Measurements from ENCODE around the gene ARMC2. TPM values are rescaled to one million over a fixed set of nuclear protein-coding genes. Genes with fewer than 3 reads are reported as not detected.
A peak's percentile ranks its signal among the peaks of the same experiment; 100 is the strongest.

ARMC2 gene
- total and polyA plus RNA-seq, 2 of the 4 experiments (the other 2 are of a cell fraction): 0.72 to 3.9 TPM

DNA sequence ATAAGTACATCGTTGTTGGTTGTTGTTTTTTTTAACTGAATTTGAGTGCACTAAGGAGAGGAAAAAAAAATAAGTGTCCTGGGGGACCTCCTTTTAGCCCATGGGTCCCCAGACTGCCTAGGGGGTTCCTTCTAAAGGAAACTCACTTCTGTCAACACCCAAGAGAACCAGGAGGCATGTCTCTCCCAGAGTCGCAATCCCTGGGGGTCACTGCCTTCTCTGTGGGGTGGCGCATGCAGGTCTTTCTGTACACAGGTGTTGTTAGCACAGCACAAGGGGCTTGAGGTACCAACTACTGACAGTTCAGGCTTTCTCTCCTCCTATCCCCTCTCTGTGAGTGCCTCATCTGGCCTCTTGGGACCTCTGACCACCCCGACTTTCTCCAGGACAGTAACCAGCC, 7.3 kb upstream of the ARMC2 start:
- Histone ChIP-seq H3K79me1 (ENCODE audit: low read depth in 1 of 2, low read length in 2 of 2) (no peaks in the 10 kb centered on the region), H2BK15ac (ENCODE audit: low read depth, low read length) (no peak overlapping the region), H3K9me3 (ENCODE audit: control insufficient read depth, insufficient read depth, low read length) (no peaks in the 10 kb centered on the region), H4K20me1 (ENCODE audit: insufficient read depth, low read length) (no peaks in the 10 kb centered on the region), H3K14ac (replicated peaks; ENCODE audit: low read depth, low read length) (no peak overlapping the region), H4K8ac (ENCODE audit: low read depth in 2 of 2, low read length in 2 of 2) (no peak overlapping the region), H3K4me3 (ENCODE audit: insufficient read depth, low read depth, low read length) (no peak overlapping the region), H3K27ac (ENCODE audit: insufficient read depth, low read length) (no peak overlapping the region), H2AK9ac (replicated peaks; ENCODE audit: low read depth, low read length, poor library complexity) (no peak overlapping the region), H2AK5ac (ENCODE audit: low read depth, low read length) (no peak overlapping the region), H3K4me2 (ENCODE audit: low read depth, low read length) (no peak overlapping the region), H2AFZ (replicated peaks; ENCODE audit: low read length, poor library complexity) (peak overlapping the region; percentile 5), H4K91ac (ENCODE audit: insufficient read depth, low read depth, low read length) (no peak overlapping the region), H3K9ac (ENCODE audit: low read depth, low read length) (no peak overlapping the region), H3K18ac (ENCODE audit: low read depth, low read length) (no peak overlapping the region), H3K4me1 (ENCODE audit: control insufficient read depth, insufficient read depth, low read length) (peaks cover 6% of the 10 kb centered on the region; the same call in 1 of the 2 replicates), H3K36me3 (ENCODE audit: control insufficient read depth, insufficient read depth, low read length) (no peaks in the 10 kb centered on the region), H2BK5ac (ENCODE audit: low read depth, low read length, poor library complexity, severe bottlenecking) (no peak overlapping the region), H3K9me1 (ENCODE audit: insufficient read depth, low read length) (no peaks in the 10 kb centered on the region), H4K5ac (ENCODE audit: low read depth, low read length) (no peak overlapping the region), H3K23ac (ENCODE audit: low read depth, low read length) (no peak overlapping the region; the same call in 1 of the 2 replicates), H3K4ac (ENCODE audit: low read depth, low read length) (no peak overlapping the region), H3K27me3 (ENCODE audit: control insufficient read depth, insufficient read depth, low read length) (no peaks in the 10 kb centered on the region; the same call in none of the 2 replicates), H3K56ac (ENCODE audit: extremely low read depth, insufficient read depth, low read length) (no peak overlapping the region), H2BK120ac (ENCODE audit: low read depth, low read length) (no peak overlapping the region), H2BK20ac (ENCODE audit: low read depth, low read length) (no peak overlapping the region)
- no TSS peak for BruUV-seq (replicated peaks)
- dilution Hi-C loops (cut with HindIII; ENCODE audit: low sequenced_read_pairs, unreplicated experiment) (no loop called here), intact Hi-C loops (cut with micrococcal nuclease) (no loop called here), in situ Hi-C loops (cut with MboI; ENCODE audit: low sequenced_read_pairs) (no loop called here)
- TF ChIP-seq RCOR1 (IDR thresholded peaks at IDR 0.05; ENCODE audit: insufficient replicate concordance, low read length) (no peak), MXI1 (IDR thresholded peaks at IDR 0.05; ENCODE audit: borderline replicate concordance, low read depth, low read length) (no peak), SMC3 (IDR thresholded peaks at IDR 0.05; ENCODE audit: low read depth, low read length) (no peak), POLR2A (IDR thresholded peaks at IDR 0.05; ENCODE audit: low read depth, low read length) (no peak), CEBPB (IDR thresholded peaks at IDR 0.05; ENCODE audit: low read depth, low read length) (no peak), BHLHE40 (IDR thresholded peaks at IDR 0.05; ENCODE audit: low read depth, low read length) (no peak), FOS (IDR thresholded peaks at IDR 0.05; ENCODE audit: low read depth, low read length) (no peak), NFE2L2 (IDR thresholded peaks at IDR 0.05; ENCODE audit: low read depth, low read length) (no peak), MAZ (IDR thresholded peaks at IDR 0.05; ENCODE audit: borderline replicate concordance, low read depth, low read length) (no peak)
- TF ChIP-seq, protein P1, sequence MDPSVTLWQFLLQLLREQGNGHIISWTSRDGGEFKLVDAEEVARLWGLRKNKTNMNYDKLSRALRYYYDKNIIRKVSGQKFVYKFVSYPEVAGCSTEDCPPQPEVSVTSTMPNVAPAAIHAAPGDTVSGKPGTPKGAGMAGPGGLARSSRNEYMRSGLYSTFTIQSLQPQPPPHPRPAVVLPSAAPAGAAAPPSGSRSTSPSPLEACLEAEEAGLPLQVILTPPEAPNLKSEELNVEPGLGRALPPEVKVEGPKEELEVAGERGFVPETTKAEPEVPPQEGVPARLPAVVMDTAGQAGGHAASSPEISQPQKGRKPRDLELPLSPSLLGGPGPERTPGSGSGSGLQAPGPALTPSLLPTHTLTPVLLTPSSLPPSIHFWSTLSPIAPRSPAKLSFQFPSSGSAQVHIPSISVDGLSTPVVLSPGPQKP (IDR thresholded peaks at IDR 0.05; ENCODE audit: borderline replicate concordance, low read depth, low read length): no peak
- ChIA-PET CTCF (no interaction called here), POLR2A (ENCODE audit: unreplicated experiment) (no interaction called here)
- no peak for DNase-seq
- 82% methylated on average over 2 of the region's 4 CpGs; no CpG with 5 or more reads in 1 of the 2 experiments for WGBS, 2 experiments (ENCODE audit: extremely low coverage in 2 of 2, insufficient read length in 1 of 2)
- no peak for ATAC-seq (ENCODE audit: low read depth)
